Measurements from ENCODE around the gene LSMEM2. TPM values are rescaled to one million over a fixed set of nuclear protein-coding genes. Genes with fewer than 3 reads are reported as not detected.

LSMEM2 gene
- total RNA-seq = under 1 TPM in 1 of 3 donors, not detected in 2; 0.13 TPM

GRCh38 chr3:50278880-50279224, at the start of gene LSMEM2:
LSMEM2 (plus strand) TSS chr3:50279087; CDS start chr3:50279114, 27 bp downstream.
- Mint-ChIP-seq H3K36me3 (ENCODE audit: insufficient read depth) (no peaks in the 10 kb centered on the region), H3K9me3 (no peaks in the 10 kb centered on the region), H3K27me3 (ENCODE audit: low read depth) (peaks cover 35% of the 10 kb centered on the region), H3K4me1 (ENCODE audit: low read depth) (peaks cover 19% of the 10 kb centered on the region), H3K4me3 (no peak within 1 kb of the TSS)
- ATAC-seq (no peak), DNase-seq (no peak)

GRCh38 chr3:50229490-50229889, 49.4 kb upstream of the LSMEM2 start:
- no peaks in the 10 kb centered on the region for H3K36me3 Mint-ChIP-seq (ENCODE audit: insufficient read depth)
- DNase-seq (no peak), ATAC-seq (no peak)
- H3K4me1 Mint-ChIP-seq (ENCODE audit: low read depth) = peaks cover 21% of the 10 kb centered on the region
- H3K9me3 Mint-ChIP-seq = no peaks in the 10 kb centered on the region
- H3K4me3 Mint-ChIP-seq = no peak overlapping the region
- peaks cover 3% of the 10 kb centered on the region for H3K27me3 Mint-ChIP-seq (ENCODE audit: low read depth)

GRCh38 chr3:50230104-50230793, 48.6 kb upstream of the LSMEM2 start:
- DNase-seq (no peak), ATAC-seq (no peak)
- Mint-ChIP-seq H3K4me1 (ENCODE audit: low read depth) (peaks cover 21% of the 10 kb centered on the region), H3K36me3 (ENCODE audit: insufficient read depth) (no peaks in the 10 kb centered on the region), H3K4me3 (no peak overlapping the region), H3K9me3 (no peaks in the 10 kb centered on the region), H3K27me3 (ENCODE audit: low read depth) (no peaks in the 10 kb centered on the region)

- Mint-ChIP-seq H3K4me3 (no peak overlapping the region), H3K27me3 (ENCODE audit: low read depth) (no peaks in the 10 kb centered on the region), H3K4me1 (ENCODE audit: low read depth) (peaks cover 25% of the 10 kb centered on the region), H3K36me3 (ENCODE audit: insufficient read depth) (no peaks in the 10 kb centered on the region), H3K9me3 (no peaks in the 10 kb centered on the region)
- ATAC-seq (no peak), DNase-seq (no peak)
Measured at GRCh38 chr3:50230794-50231125, 48.1 kb upstream of the LSMEM2 start.

GRCh38 chr3:50231581-50231980, 47.3 kb upstream of the LSMEM2 start:
- Mint-ChIP-seq H3K9me3 (no peaks in the 10 kb centered on the region), H3K36me3 (ENCODE audit: insufficient read depth) (no peaks in the 10 kb centered on the region), H3K4me1 (ENCODE audit: low read depth) (peaks cover 19% of the 10 kb centered on the region), H3K4me3 (no peak overlapping the region), H3K27me3 (ENCODE audit: low read depth) (no peaks in the 10 kb centered on the region)
- DNase-seq (no peak), ATAC-seq (no peak)

GRCh38 chr3:50232303-50232702, 46.6 kb upstream of the LSMEM2 start:
- peaks cover 15% of the 10 kb centered on the region for H3K4me1 Mint-ChIP-seq (ENCODE audit: low read depth)
- no peaks in the 10 kb centered on the region for H3K9me3 Mint-ChIP-seq
- ATAC-seq = no peak
- no peak for DNase-seq
- H3K27me3 Mint-ChIP-seq (ENCODE audit: low read depth) = no peaks in the 10 kb centered on the region
- H3K36me3 Mint-ChIP-seq (ENCODE audit: insufficient read depth) = no peaks in the 10 kb centered on the region
- no peak overlapping the region for H3K4me3 Mint-ChIP-seq

GRCh38 chr3:50233176-50233575, 45.7 kb upstream of the LSMEM2 start:
- DNase-seq (no peak), ATAC-seq (no peak)
- Mint-ChIP-seq H3K36me3 (ENCODE audit: insufficient read depth) (no peaks in the 10 kb centered on the region), H3K9me3 (no peaks in the 10 kb centered on the region), H3K27me3 (ENCODE audit: low read depth) (no peaks in the 10 kb centered on the region), H3K4me1 (ENCODE audit: low read depth) (peaks cover 12% of the 10 kb centered on the region), H3K4me3 (no peak overlapping the region)

GRCh38 chr3:50235716-50236483, 43.0 kb upstream of the LSMEM2 start, which contains the start of gene GNAI2:
GNAI2 (plus strand) TSS chr3:50236204; CDS start chr3:50236336, 132 bp downstream.
- Mint-ChIP-seq H3K27me3 (ENCODE audit: low read depth) (no peaks in the 10 kb centered on the region), H3K36me3 (ENCODE audit: insufficient read depth) (no peaks in the 10 kb centered on the region), H3K4me1 (ENCODE audit: low read depth) (peaks cover 31% of the 10 kb centered on the region), H3K9me3 (no peaks in the 10 kb centered on the region), H3K4me3 (peak within 1 kb of the TSS; percentile 95)
- peak; percentile 98 for DNase-seq
- ATAC-seq = peak; percentile 90 to 92

GRCh38 chr3:50236484-50237132, 42.3 kb upstream of the LSMEM2 start:
- Mint-ChIP-seq H3K36me3 (ENCODE audit: insufficient read depth) (no peaks in the 10 kb centered on the region), H3K9me3 (no peaks in the 10 kb centered on the region), H3K4me3 (peak overlapping the region; percentile 95), H3K27me3 (ENCODE audit: low read depth) (no peaks in the 10 kb centered on the region), H3K4me1 (ENCODE audit: low read depth) (peaks cover 38% of the 10 kb centered on the region)
- DNase-seq (no peak), ATAC-seq (no peak)

- Mint-ChIP-seq H3K36me3 (ENCODE audit: insufficient read depth) (no peaks in the 10 kb centered on the region), H3K4me3 (peak overlapping the region; percentile 95), H3K4me1 (ENCODE audit: low read depth) (peaks cover 44% of the 10 kb centered on the region), H3K27me3 (ENCODE audit: low read depth) (no peaks in the 10 kb centered on the region), H3K9me3 (no peaks in the 10 kb centered on the region)
- no peak for ATAC-seq
- DNase-seq = no peak
Measured at GRCh38 chr3:50237133-50237651, 41.7 kb upstream of the LSMEM2 start.

- Mint-ChIP-seq H3K27me3 (ENCODE audit: low read depth) (no peaks in the 10 kb centered on the region), H3K36me3 (ENCODE audit: insufficient read depth) (no peaks in the 10 kb centered on the region), H3K4me1 (ENCODE audit: low read depth) (peaks cover 52% of the 10 kb centered on the region), H3K4me3 (peak overlapping the region; percentile 95), H3K9me3 (no peaks in the 10 kb centered on the region)
- DNase-seq (peak; percentile 80), ATAC-seq (peak; percentile 56 to 59)
Measured at GRCh38 chr3:50237754-50238548, 40.9 kb upstream of the LSMEM2 start.

GRCh38 chr3:50238549-50239026, 40.3 kb upstream of the LSMEM2 start:
- no peak for DNase-seq

GRCh38 chr3:50239649-50240048, 39.2 kb upstream of the LSMEM2 start:
- peaks cover 66% of the 10 kb centered on the region for H3K4me1 Mint-ChIP-seq (ENCODE audit: low read depth)

More at GRCh38 chr3:50238549-50239026, 40.3 kb upstream of the LSMEM2 start:
- no peaks in the 10 kb centered on the region for H3K9me3 Mint-ChIP-seq
- ATAC-seq = no peak
- peaks cover 58% of the 10 kb centered on the region for H3K4me1 Mint-ChIP-seq (ENCODE audit: low read depth)
- H3K27me3 Mint-ChIP-seq (ENCODE audit: low read depth) = no peaks in the 10 kb centered on the region
- peak overlapping the region; percentile 95 for H3K4me3 Mint-ChIP-seq
- no peaks in the 10 kb centered on the region for H3K36me3 Mint-ChIP-seq (ENCODE audit: insufficient read depth)

GRCh38 chr3:50241163-50241562, 37.7 kb upstream of the LSMEM2 start:
- no peaks in the 10 kb centered on the region for H3K27me3 Mint-ChIP-seq (ENCODE audit: low read depth)
- ATAC-seq (no peak), DNase-seq (no peak)
- peaks cover 73% of the 10 kb centered on the region for H3K4me1 Mint-ChIP-seq (ENCODE audit: low read depth)
- no peaks in the 10 kb centered on the region for H3K9me3 Mint-ChIP-seq
- H3K36me3 Mint-ChIP-seq (ENCODE audit: insufficient read depth) = no peaks in the 10 kb centered on the region
- H3K4me3 Mint-ChIP-seq = no peak overlapping the region

More at GRCh38 chr3:50239649-50240048, 39.2 kb upstream of the LSMEM2 start:
- H3K36me3 Mint-ChIP-seq (ENCODE audit: insufficient read depth) = no peaks in the 10 kb centered on the region
- H3K27me3 Mint-ChIP-seq (ENCODE audit: low read depth) = no peaks in the 10 kb centered on the region
- H3K4me3 Mint-ChIP-seq = peak overlapping the region; percentile 59
- DNase-seq (no peak), ATAC-seq (no peak)
- no peaks in the 10 kb centered on the region for H3K9me3 Mint-ChIP-seq

Measured in activated T-cell treated with anti-CD3 and anti-CD28 coated beads, Interleukin-2, amount 50 U/mL, for 4 hours (primary cell).